Measurements from ENCODE around the gene VWA2. TPM values are rescaled to one million over a fixed set of nuclear protein-coding genes. Genes with fewer than 3 reads are reported as not detected.

The VWA2 gene
- polyA plus RNA-seq, 2 of the 4 experiments (the other 2 are of a cell fraction), result not detected

DNA sequence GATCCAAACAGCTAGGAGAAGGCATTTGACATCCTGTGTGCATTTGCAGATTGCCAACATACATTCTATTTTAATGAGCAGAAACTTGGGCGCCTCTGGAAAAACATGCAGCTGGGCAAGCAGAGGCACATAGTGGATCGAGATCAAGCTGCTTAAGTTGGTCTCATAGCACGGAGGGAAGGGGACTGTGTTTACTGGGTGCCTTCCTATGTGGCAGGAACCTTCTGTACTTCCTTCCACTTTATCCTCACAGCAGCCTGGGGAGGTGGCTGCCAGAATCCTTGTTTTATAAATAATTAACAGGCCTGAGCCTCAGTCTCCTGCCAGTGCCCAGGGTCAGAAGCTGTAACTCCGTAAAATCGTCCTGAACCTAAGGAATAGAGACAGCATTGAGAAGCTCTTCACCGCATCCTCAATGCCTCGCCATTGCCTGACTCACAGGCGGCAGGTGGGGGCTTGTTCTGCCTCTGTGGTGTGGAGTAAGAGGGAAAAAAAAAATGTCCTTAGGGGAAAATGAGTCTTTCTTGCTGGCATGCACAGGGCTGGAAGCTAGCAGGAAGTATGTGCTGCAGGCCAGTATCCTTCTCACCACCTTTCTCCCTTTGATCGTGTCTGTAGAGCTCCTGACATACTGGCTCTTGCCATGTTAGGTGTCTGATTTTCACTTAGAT, 6.2 kb downstream of the VWA2 start (continued):
- TF ChIP-seq, protein P1, sequence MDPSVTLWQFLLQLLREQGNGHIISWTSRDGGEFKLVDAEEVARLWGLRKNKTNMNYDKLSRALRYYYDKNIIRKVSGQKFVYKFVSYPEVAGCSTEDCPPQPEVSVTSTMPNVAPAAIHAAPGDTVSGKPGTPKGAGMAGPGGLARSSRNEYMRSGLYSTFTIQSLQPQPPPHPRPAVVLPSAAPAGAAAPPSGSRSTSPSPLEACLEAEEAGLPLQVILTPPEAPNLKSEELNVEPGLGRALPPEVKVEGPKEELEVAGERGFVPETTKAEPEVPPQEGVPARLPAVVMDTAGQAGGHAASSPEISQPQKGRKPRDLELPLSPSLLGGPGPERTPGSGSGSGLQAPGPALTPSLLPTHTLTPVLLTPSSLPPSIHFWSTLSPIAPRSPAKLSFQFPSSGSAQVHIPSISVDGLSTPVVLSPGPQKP (IDR thresholded peaks at IDR 0.05; ENCODE audit: low read depth, low read length), result no peak

DNA sequence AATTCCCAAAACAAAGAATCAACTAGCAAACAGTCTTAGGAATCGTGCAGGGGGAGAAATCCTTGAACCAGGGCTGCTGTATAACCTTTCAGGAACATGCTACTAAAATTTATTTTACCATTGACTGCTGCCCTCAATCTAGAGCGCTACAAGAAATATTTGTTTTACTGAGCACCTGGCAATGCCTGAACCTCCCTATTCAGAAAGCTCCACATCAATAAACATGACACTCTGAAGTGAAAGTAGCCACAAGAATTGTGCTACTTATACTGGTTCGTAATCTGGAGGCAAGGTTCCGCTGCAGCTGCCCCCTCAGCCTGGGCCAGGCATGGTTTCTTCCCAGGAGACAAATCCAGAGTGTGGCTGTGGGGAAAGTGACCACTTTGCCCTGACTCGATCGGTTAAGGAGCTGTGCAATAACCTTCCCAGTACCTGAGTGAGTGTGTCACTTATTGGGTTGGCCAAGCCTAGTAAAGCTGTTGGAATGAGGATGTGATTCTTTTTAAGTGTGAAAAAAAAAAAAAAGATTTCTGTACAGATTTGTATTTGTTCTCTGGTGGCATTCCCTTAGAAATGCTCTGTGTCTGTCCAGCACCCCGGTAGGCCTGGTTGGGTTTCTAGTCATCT, 7.7 kb downstream of the VWA2 start:
- DNase-seq (ENCODE audit: low read depth in 1 of 2, low spot score in 1 of 2) (no peak), FAIRE-seq (no peak), ATAC-seq (no peak)
- no peak overlapping the region for H3K27ac ChIP-seq
- TF ChIP-seq FOSL2 (IDR thresholded peaks at IDR 0.05) (no peak), FOSL2 (CRISPR knock-in tag; IDR thresholded peaks at IDR 0.05) (no peak), HOXB13 (CRISPR knock-in tag; IDR thresholded peaks at IDR 0.05; ENCODE audit: low read depth) (no peak), ZNF302 (CRISPR knock-in tag; IDR thresholded peaks at IDR 0.05) (no peak), NPAS2 (CRISPR knock-in tag; IDR thresholded peaks at IDR 0.05; ENCODE audit: borderline replicate concordance) (no peak), HOXB5 (CRISPR knock-in tag; IDR thresholded peaks at IDR 0.05) (no peak), KDM1A (IDR thresholded peaks at IDR 0.05; ENCODE audit: low read depth) (no peak), FOSB (CRISPR knock-in tag; IDR thresholded peaks at IDR 0.05) (no peak), NFE2L2 (conservative IDR thresholded peaks at IDR 0.05; ENCODE audit: low read length) (no peak), RCOR1 (IDR thresholded peaks at IDR 0.05; ENCODE audit: low read depth, low read length) (no peak)
- POLR2A ChIA-PET, result no interaction called here
- peaks cover 8% of the 10 kb centered on the region; the same call in 2 of the 3 replicates for H3K4me1 ChIP-seq
- CTCF ChIA-PET, result interaction anchor here (1.7 kb wide), 1 partner anchor 26 kb away, joined by 3 read pairs; no protein-coding TSS in a partner anchor
- no peaks in the 10 kb centered on the region for H3K9me3 ChIP-seq
- no peak overlapping the region for H3K4me3 ChIP-seq
- no peak overlapping the region for H3K4me2 ChIP-seq
- WGBS (ENCODE audit: missing lambda C conversion rate), result 72% methylated on average over 7 of the region's 7 CpGs

DNA sequence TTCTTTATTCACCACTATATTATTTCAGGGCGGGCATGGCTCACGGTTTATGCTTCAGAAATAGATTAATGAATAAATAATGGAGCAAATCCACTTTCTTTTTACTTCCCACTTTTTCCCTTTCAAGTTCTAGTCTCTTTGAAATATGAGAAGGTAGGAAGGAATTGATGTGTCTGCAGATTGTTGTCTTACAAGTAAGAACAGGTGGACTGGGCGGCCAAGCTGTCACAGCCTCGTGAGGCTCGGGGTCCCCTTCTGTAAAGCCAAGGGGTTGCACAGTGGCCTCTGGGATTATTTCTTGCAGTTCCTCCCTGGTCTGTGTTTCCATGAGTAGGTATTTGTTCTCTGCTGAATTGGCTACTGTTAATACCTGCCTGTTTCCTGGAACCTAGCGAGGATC, 11.2 kb downstream of the VWA2 start:
- peaks cover 4% of the 10 kb centered on the region; the same call in 1 of the 3 replicates for H3K4me1 ChIP-seq
- H3K4me2 ChIP-seq, result no peak overlapping the region
- POLR2A ChIA-PET, result no interaction called here
- TF ChIP-seq CHD4 (IDR thresholded peaks at IDR 0.05; ENCODE audit: borderline replicate concordance) (no peak), MAFK (IDR thresholded peaks at IDR 0.05; ENCODE audit: partially characterized antibody) (peak; percentile 6), EP300 (IDR thresholded peaks at IDR 0.05) (no peak), ESRRA (IDR thresholded peaks at IDR 0.05; ENCODE audit: borderline replicate concordance, low read length) (no peak), RARB (CRISPR knock-in tag; IDR thresholded peaks at IDR 0.05) (no peak), NFE2L2 (conservative IDR thresholded peaks at IDR 0.05; ENCODE audit: low read length) (no peak), CEBPB (IDR thresholded peaks at IDR 0.05) (no peak)
- TF ChIP-seq, protein P2, sequence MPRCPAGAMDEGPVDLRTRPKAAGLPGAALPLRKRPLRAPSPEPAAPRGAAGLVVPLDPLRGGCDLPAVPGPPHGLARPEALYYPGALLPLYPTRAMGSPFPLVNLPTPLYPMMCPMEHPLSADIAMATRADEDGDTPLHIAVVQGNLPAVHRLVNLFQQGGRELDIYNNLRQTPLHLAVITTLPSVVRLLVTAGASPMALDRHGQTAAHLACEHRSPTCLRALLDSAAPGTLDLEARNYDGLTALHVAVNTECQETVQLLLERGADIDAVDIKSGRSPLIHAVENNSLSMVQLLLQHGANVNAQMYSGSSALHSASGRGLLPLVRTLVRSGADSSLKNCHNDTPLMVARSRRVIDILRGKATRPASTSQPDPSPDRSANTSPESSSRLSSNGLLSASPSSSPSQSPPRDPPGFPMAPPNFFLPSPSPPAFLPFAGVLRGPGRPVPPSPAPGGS (IDR thresholded peaks at IDR 0.05), result no peak
- DNase-seq (ENCODE audit: low read depth in 1 of 2, low spot score in 1 of 2) (no peak), ATAC-seq (no peak), FAIRE-seq (no peak)
- CTCF ChIA-PET, result interaction anchor here (1.5 kb wide), 1 partner anchor 54 kb away, joined by 5 read pairs; no protein-coding TSS in a partner anchor
- H3K4me3 ChIP-seq, result no peak overlapping the region
- 59% methylated on average over 6 of the region's 6 CpGs for WGBS (ENCODE audit: missing lambda C conversion rate)
- no peaks in the 10 kb centered on the region for H3K9me3 ChIP-seq
- H3K27ac ChIP-seq, result no peak overlapping the region

DNA sequence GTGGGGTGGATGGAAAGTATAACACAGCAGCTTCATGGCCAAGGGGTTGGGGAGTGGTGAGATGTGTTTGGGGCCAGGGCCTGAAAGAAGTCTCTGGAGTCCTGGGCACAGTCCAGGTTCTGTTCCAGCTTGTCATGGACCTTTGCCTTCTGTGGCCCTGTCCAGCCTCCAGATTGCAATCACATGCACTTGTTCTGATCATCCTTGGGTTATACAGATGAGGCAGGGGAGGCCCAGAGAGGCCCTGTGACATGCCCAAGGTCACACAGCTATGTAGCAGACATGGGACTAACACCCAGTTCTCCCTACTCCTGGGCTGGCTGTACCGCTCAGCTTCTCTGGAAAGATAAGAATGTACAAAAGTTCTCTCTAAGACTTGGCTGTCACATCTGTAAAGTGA, 11.7 kb downstream of the VWA2 start:
- H3K4me1 ChIP-seq, result no peaks in the 10 kb centered on the region; the same call in 2 of the 3 replicates
- no peak for ATAC-seq
- H3K9me3 ChIP-seq, result no peaks in the 10 kb centered on the region
- no peak overlapping the region for H3K27ac ChIP-seq
- no peak for DNase-seq (ENCODE audit: low read depth in 1 of 2, low spot score in 1 of 2)
- H3K4me3 ChIP-seq, result no peak overlapping the region
- CTCF ChIA-PET, result interaction anchor here (1.5 kb wide), 1 partner anchor 53 kb away, joined by 5 read pairs; no protein-coding TSS in a partner anchor
- POLR2A ChIA-PET, result no interaction called here
- H3K4me2 ChIP-seq, result no peak overlapping the region
- FAIRE-seq, result no peak
- 92% methylated on average over 1 of the region's 1 CpG for WGBS (ENCODE audit: missing lambda C conversion rate)
- TF ChIP-seq, protein P3, sequence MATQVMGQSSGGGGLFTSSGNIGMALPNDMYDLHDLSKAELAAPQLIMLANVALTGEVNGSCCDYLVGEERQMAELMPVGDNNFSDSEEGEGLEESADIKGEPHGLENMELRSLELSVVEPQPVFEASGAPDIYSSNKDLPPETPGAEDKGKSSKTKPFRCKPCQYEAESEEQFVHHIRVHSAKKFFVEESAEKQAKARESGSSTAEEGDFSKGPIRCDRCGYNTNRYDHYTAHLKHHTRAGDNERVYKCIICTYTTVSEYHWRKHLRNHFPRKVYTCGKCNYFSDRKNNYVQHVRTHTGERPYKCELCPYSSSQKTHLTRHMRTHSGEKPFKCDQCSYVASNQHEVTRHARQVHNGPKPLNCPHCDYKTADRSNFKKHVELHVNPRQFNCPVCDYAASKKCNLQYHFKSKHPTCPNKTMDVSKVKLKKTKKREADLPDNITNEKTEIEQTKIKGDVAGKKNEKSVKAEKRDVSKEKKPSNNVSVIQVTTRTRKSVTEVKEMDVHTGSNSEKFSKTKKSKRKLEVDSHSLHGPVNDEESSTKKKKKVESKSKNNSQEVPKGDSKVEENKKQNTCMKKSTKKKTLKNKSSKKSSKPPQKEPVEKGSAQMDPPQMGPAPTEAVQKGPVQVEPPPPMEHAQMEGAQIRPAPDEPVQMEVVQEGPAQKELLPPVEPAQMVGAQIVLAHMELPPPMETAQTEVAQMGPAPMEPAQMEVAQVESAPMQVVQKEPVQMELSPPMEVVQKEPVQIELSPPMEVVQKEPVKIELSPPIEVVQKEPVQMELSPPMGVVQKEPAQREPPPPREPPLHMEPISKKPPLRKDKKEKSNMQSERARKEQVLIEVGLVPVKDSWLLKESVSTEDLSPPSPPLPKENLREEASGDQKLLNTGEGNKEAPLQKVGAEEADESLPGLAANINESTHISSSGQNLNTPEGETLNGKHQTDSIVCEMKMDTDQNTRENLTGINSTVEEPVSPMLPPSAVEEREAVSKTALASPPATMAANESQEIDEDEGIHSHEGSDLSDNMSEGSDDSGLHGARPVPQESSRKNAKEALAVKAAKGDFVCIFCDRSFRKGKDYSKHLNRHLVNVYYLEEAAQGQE (IDR thresholded peaks at IDR 0.05), result no peak
- TF ChIP-seq TP53 (CRISPR knock-in tag; IDR thresholded peaks at IDR 0.05), result no peak
- TF ChIP-seq NFE2L2 (conservative IDR thresholded peaks at IDR 0.05; ENCODE audit: low read length), result no peak
- TF ChIP-seq, protein P1 (IDR thresholded peaks at IDR 0.05; ENCODE audit: low read depth, low read length), result no peak
- TF ChIP-seq HDAC2 (IDR thresholded peaks at IDR 0.05), result no peak
- TF ChIP-seq RNF2 (IDR thresholded peaks at IDR 0.05; ENCODE audit: borderline replicate concordance, low read depth), result no peak
- TF ChIP-seq JUNB (IDR thresholded peaks at IDR 0.05), result no peak
- TF ChIP-seq EHF (CRISPR knock-in tag; IDR thresholded peaks at IDR 0.05), result no peak
- no peak for TF ChIP-seq RAD21 (conservative IDR thresholded peaks at IDR 0.05 in 1 of 2, IDR thresholded peaks at IDR 0.05 in 1 of 2)

Data from A549 (cell line).